Measurements from ENCODE around the gene TM6SF1. TPM values are rescaled to one million over a fixed set of nuclear protein-coding genes. Genes with fewer than 3 reads are reported as not detected.

The TM6SF1 gene
- total RNA-seq, 1 experiment from 2014 or later = 0.69 TPM

- POLR2A ChIA-PET = no interaction called here
Measured at GRCh38 chr15:83087576-83087975, 19.9 kb upstream of the TM6SF1 start.

GRCh38 chr15:83088876-83089275, 18.6 kb upstream of the TM6SF1 start:
- intact Hi-C loops (cut with micrococcal nuclease; ENCODE audit: unreplicated experiment) = no loop called here
- H3K4me1 ChIP-seq (ENCODE audit: control insufficient read depth, insufficient read depth, low read length) = no peaks in the 10 kb centered on the region
- H3K27ac ChIP-seq (ENCODE audit: low read length) = no peak overlapping the region
- ATAC-seq (no peak), DNase-seq (ENCODE audit: low read depth, low spot score) (no peak)
- BruUV-seq (replicated peaks) = no TSS peak
- no peaks in the 10 kb centered on the region for H3K27me3 ChIP-seq (ENCODE audit: control insufficient read depth, insufficient read depth, low read length)
- ChIA-PET POLR2A (interaction anchor here (1.0 kb wide), 1 partner anchor 119 kb away, joined by 3 read pairs; no protein-coding TSS in a partner anchor), CTCF (no interaction called here)
- H3K4me3 ChIP-seq (ENCODE audit: low read depth in 2 of 2, low read length in 2 of 2) = no peak overlapping the region
- H3K9me3 ChIP-seq (ENCODE audit: control insufficient read depth, insufficient read depth, low read depth, low read length) = no peaks in the 10 kb centered on the region
- no peaks in the 10 kb centered on the region for H3K36me3 ChIP-seq (ENCODE audit: control insufficient read depth, insufficient read depth, low read length)
- no peak for TF ChIP-seq POLR2AphosphoS5 (IDR thresholded peaks at IDR 0.05; ENCODE audit: low read depth, low read length)
- no peak for TF ChIP-seq CTCF (IDR thresholded peaks at IDR 0.05)
- TF ChIP-seq REST (IDR thresholded peaks at IDR 0.05; ENCODE audit: insufficient read depth in 1 of 2, low read depth in 2 of 2, low read length in 1 of 2) = no peak
- no peak for TF ChIP-seq TCF7L2 (IDR thresholded peaks at IDR 0.05; ENCODE audit: low read depth, low read length)
- TF ChIP-seq SIN3A (IDR thresholded peaks at IDR 0.05; ENCODE audit: borderline replicate concordance, insufficient read depth, low read depth, low read length) = no peak
- in situ Hi-C loops (cut with HindIII; ENCODE audit: low pct_unique_long_range_greater_than_20kb, low sequenced_read_pairs) = no loop called here

More at GRCh38 chr15:83087576-83087975, 19.9 kb upstream of the TM6SF1 start:
- no peaks in the 10 kb centered on the region for H3K27me3 ChIP-seq (ENCODE audit: control insufficient read depth, insufficient read depth, low read length)
- no peak overlapping the region for H3K27ac ChIP-seq (ENCODE audit: low read length)
- H3K36me3 ChIP-seq (ENCODE audit: control insufficient read depth, insufficient read depth, low read length) = no peaks in the 10 kb centered on the region
- H3K4me1 ChIP-seq (ENCODE audit: control insufficient read depth, insufficient read depth, low read length) = no peaks in the 10 kb centered on the region
- no peak for ATAC-seq
- intact Hi-C loops (cut with micrococcal nuclease; ENCODE audit: unreplicated experiment) = no loop called here
- in situ Hi-C loops (cut with HindIII; ENCODE audit: low pct_unique_long_range_greater_than_20kb, low sequenced_read_pairs) = no loop called here
- no peak for DNase-seq (ENCODE audit: low read depth, low spot score)
- no TSS peak for BruUV-seq (replicated peaks)
- no peak for TF ChIP-seq POLR2AphosphoS5 (IDR thresholded peaks at IDR 0.05; ENCODE audit: low read depth, low read length)
- TF ChIP-seq CTCF (IDR thresholded peaks at IDR 0.05) = no peak
- TF ChIP-seq REST (IDR thresholded peaks at IDR 0.05; ENCODE audit: insufficient read depth in 1 of 2, low read depth in 2 of 2, low read length in 1 of 2) = no peak
- TF ChIP-seq TCF7L2 (IDR thresholded peaks at IDR 0.05; ENCODE audit: low read depth, low read length) = no peak
- no peak for TF ChIP-seq SIN3A (IDR thresholded peaks at IDR 0.05; ENCODE audit: borderline replicate concordance, insufficient read depth, low read depth, low read length)
- no peak overlapping the region for H3K4me3 ChIP-seq (ENCODE audit: low read depth in 2 of 2, low read length in 2 of 2)
- CTCF ChIA-PET = no interaction called here
- H3K9me3 ChIP-seq (ENCODE audit: control insufficient read depth, insufficient read depth, low read depth, low read length) = no peaks in the 10 kb centered on the region

All from Panc1 (cell line).